A549 (cell line): Measurements from ENCODE around the gene CFAP68. TPM values are rescaled to one million over a fixed set of nuclear protein-coding genes. Genes with fewer than 3 reads are reported as not detected.

ENCODE experiments used
- ATAC-seq, 2 experiments: fragments of 200-7000 bp in 1 of 2; fragments of >200 bp in 1 of 2; cut with Nextera tagmentation in 1 of 2; cut with Tn5 transposase in 1 of 2; 3 replicates each; pipeline versions ENCODE4 v1.8.0 to v1.9.1; 2018 to 2020; ENCODE audit warnings: mild to moderate bottlenecking in 1 of 2, moderate library complexity in 1 of 2
- CTCF ChIA-PET: fragments of 300-600 bp; sonication (Branson Sonifier 250); formaldehyde crosslinking; extraction: SDS; loops from one replicate; lab custom pipeline; 2021; ENCODE audit warnings: antibody characterized with exemption, inconsistent platforms; lab: Yijun Ruan, JAX
- POLR2A ChIA-PET: fragments of 350-600 bp; formaldehyde crosslinking; extraction: SDS; loops from one replicate; lab custom pipeline; 2021; ENCODE audit warnings: antibody characterized with exemption, inconsistent platforms; lab: Yijun Ruan, JAX
- DNase-seq, 2 experiments: peaks; one replicate each; pipeline versions ENCODE4 v3.0.0 to v3.0.0-alpha.2; 2011 to 2016; ENCODE audit warnings: low read depth in 1 of 2, low spot score in 1 of 2
- FAIRE-seq: peaks from 2 replicates; lab custom pipeline; 2011; peaks lifted over from hg19 to GRCh38; lab: Jason Lieb, UNC
- H3K27ac ChIP-seq, 2 experiments: fragments of >200 bp; sonication (Bioruptor Twin); formaldehyde crosslinking; 3 replicates each; pipeline ENCODE4 v1.5.1; 2016 to 2017
- H3K4me1 ChIP-seq: fragments of >200 bp; sonication (Bioruptor Twin); formaldehyde crosslinking; 3 replicates; pipeline ENCODE4 v1.6.1; 2016
- H3K4me2 ChIP-seq: fragments of >200 bp; sonication (Bioruptor Twin); formaldehyde crosslinking; 3 replicates; pipeline ENCODE4 v1.6.1; 2016
- H3K4me3 ChIP-seq: fragments of >200 bp; sonication (Bioruptor Twin); formaldehyde crosslinking; 3 replicates; pipeline ENCODE4 v1.5.1; 2016
- H3K9me3 ChIP-seq: fragments of >200 bp; sonication (Bioruptor Twin); formaldehyde crosslinking; 3 replicates; pipeline ENCODE4 v1.6.1; 2016
- ATOH8 ChIP-seq: fragments of 250-450 bp; sonication (Bioruptor Pico); IDR thresholded peaks from 2 replicates; pipeline ENCODE4 v1.5.0; 2020; ENCODE audit warnings: low read depth, mild to moderate bottlenecking, moderate library complexity
- CHD4 ChIP-seq: fragments of 200-600 bp; sonication (generic); IDR thresholded peaks from 2 replicates; pipeline ENCODE4 v1.6.1; 2016; ENCODE audit warnings: antibody characterized with exemption, mild to moderate bottlenecking, borderline replicate concordance
- CTCF ChIP-seq: fragments of >200 bp; sonication (Bioruptor Twin); formaldehyde crosslinking; IDR thresholded peaks from 3 replicates; pipeline ENCODE4 v1.5.1; 2016
- EHMT2 ChIP-seq: fragments of 200-600 bp; sonication (generic); IDR thresholded peaks from 2 replicates; pipeline ENCODE4 v1.6.1; 2016; ENCODE audit warnings: antibody characterized with exemption, low read depth, mild to moderate bottlenecking, moderate library complexity
- FOSB ChIP-seq: fragments of 250-450 bp; sonication (Bioruptor Pico); IDR thresholded peaks from 2 replicates; pipeline ENCODE4 v1.5.0; 2020; ENCODE audit warnings: mild to moderate bottlenecking, moderate library complexity
- GATA3 ChIP-seq: IDR thresholded peaks from 2 replicates; pipeline ENCODE4 v1.6.1; 2012; ENCODE audit warnings: borderline replicate concordance
- HOXB13 ChIP-seq: fragments of 250-450 bp; sonication (Bioruptor Pico); IDR thresholded peaks from 2 replicates; pipeline ENCODE4 v1.5.0; 2020; ENCODE audit warnings: low read depth, mild to moderate bottlenecking, moderate library complexity
- MAFK ChIP-seq: fragments of 450-650 bp; IDR thresholded peaks from 2 replicates; pipeline ENCODE4 v1.6.1; 2014; ENCODE audit not compliant: partially characterized antibody
- NR3C1 ChIP-seq: fragments of >200 bp; sonication (Bioruptor Twin); formaldehyde crosslinking; IDR thresholded peaks from 3 replicates; pipeline ENCODE4 v1.6.1; 2017
- PHF8 ChIP-seq: fragments of 200-600 bp; sonication (generic); IDR thresholded peaks from 2 replicates; pipeline ENCODE4 v1.6.1; 2016; ENCODE audit warnings: low read depth, mild to moderate bottlenecking, antibody characterized with exemption, moderate library complexity, borderline replicate concordance
- RARB ChIP-seq: fragments of 250-450 bp; sonication (Bioruptor Pico); IDR thresholded peaks from 2 replicates; pipeline ENCODE4 v1.8.0; 2021; ENCODE audit warnings: mild to moderate bottlenecking, moderate library complexity
- RCOR1 ChIP-seq: fragments of 150-350 bp; IDR thresholded peaks from 2 replicates; pipeline ENCODE4 v1.6.1; 2014; ENCODE audit warnings: antibody characterized with exemption, low read length, low read depth
- REST ChIP-seq: fragments of 200-600 bp; sonication (generic); IDR thresholded peaks from 2 replicates; pipeline ENCODE4 v1.6.1; 2016; ENCODE audit warnings: antibody characterized with exemption, mild to moderate bottlenecking, moderate library complexity
- RNF2 ChIP-seq: fragments of 200-600 bp; sonication (generic); IDR thresholded peaks from 2 replicates; pipeline ENCODE4 v1.6.1; 2016; ENCODE audit warnings: low read depth, mild to moderate bottlenecking, antibody characterized with exemption, moderate library complexity, borderline replicate concordance
- SMC3 ChIP-seq: fragments of >200 bp; sonication (Bioruptor Twin); formaldehyde crosslinking; IDR thresholded peaks from 3 replicates; pipeline ENCODE4 v1.6.1; 2018; ENCODE audit warnings: inconsistent platforms
- ZFP36 ChIP-seq: fragments of 450-650 bp; IDR thresholded peaks from 2 replicates; pipeline ENCODE4 v1.6.1; 2014; ENCODE audit warnings: borderline replicate concordance; ENCODE audit not compliant: partially characterized antibody
- WGBS: methylation state at CpG from one replicate; pipeline ENCODE4 v1.1.6; 2017; ENCODE audit errors: missing lambda C conversion rate; 5-methylcytosine and 5-hydroxymethylcytosine counted together
- polyA plus RNA-seq, 4 experiments: library from polyadenylated mRNA; depleted of rRNA in 3 of 4; stranded (reverse); fragments of >200 nt; fragmentation: RNase III in 1 of 4; extraction: RNeasy Plus Mini Kit Qiagen cat#74134 plus additional on column Dnase treatment in 1 of 4; gene quantifications; 2 replicates in 3 of 4; 3 replicates in 1 of 4; pipeline ENCODE4 v1.2.3, GENCODE V29; 2011 to 2017
- TF ChIP-seq, protein P1 (sequence below): IDR thresholded peaks from 2 replicates; pipeline ENCODE4 v1.6.1; 2012
- TF ChIP-seq, protein P2 (sequence below): fragments of >200 bp; sonication (Bioruptor Twin); formaldehyde crosslinking; IDR thresholded peaks from 2 replicates; pipeline ENCODE4 v1.6.1; 2016
- TF ChIP-seq, protein P3 (sequence below): fragments of 150-350 bp; IDR thresholded peaks from 2 replicates; pipeline ENCODE4 v1.6.1; 2014; ENCODE audit warnings: low read depth, mild to moderate bottlenecking, low read length

CFAP68 gene
- polyA plus RNA-seq, 2 of the 4 experiments (the other 2 are of a cell fraction), result 36.3 to 59.7 TPM

DNA sequence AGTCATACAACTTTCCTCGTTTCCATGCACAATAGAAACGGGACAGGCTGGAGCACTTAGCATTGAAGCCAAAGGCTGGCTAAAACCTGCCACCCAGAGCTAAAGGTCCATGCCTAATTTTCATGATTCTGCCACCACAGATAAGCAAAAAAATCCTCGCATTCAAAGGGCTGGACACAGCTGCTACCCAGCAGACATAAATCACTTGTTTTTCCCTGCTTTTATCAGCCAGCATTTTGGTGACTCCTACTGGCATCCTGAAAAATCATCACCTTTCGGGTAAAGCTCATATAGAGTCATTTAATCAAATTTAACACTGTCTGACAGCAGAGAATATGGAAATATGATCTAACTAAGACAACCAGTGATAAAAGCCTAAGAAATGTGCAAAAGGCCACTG is 45.8 kb upstream of the CFAP68 start:
- Histone ChIP-seq H3K4me3 (no peak overlapping the region), H3K27ac (no peak overlapping the region), H3K4me2 (no peak overlapping the region), H3K4me1 (no peaks in the 10 kb centered on the region)
- POLR2A ChIA-PET, result no interaction called here
- 88% methylated on average over 4 of the region's 4 CpGs for WGBS
- ATAC-seq, result no peak
- CTCF ChIA-PET, result interaction anchor here (0.7 to 2.3 kb wide), 3 partner anchors 9 to 378 kb away, joined by 3 to 8 read pairs (median 5); no protein-coding TSS in a partner anchor
- TF ChIP-seq MAFK, result no peak
- no peak for TF ChIP-seq GATA3
- TF ChIP-seq REST, result no peak
- TF ChIP-seq PHF8, result no peak
- no peak for TF ChIP-seq HOXB13 (CRISPR knock-in tag)
- TF ChIP-seq NR3C1, result no peak
- TF ChIP-seq RCOR1, result no peak
- no peak for TF ChIP-seq CTCF
- TF ChIP-seq EHMT2, result no peak
- TF ChIP-seq CHD4, result no peak
- TF ChIP-seq ZFP36, result no peak
- TF ChIP-seq, protein P1, sequence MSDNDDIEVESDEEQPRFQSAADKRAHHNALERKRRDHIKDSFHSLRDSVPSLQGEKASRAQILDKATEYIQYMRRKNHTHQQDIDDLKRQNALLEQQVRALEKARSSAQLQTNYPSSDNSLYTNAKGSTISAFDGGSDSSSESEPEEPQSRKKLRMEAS, result no peak
- TF ChIP-seq, protein P2, sequence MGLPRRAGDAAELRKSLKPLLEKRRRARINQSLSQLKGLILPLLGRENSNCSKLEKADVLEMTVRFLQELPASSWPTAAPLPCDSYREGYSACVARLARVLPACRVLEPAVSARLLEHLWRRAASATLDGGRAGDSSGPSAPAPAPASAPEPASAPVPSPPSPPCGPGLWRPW, result no peak
- TF ChIP-seq, protein P3, sequence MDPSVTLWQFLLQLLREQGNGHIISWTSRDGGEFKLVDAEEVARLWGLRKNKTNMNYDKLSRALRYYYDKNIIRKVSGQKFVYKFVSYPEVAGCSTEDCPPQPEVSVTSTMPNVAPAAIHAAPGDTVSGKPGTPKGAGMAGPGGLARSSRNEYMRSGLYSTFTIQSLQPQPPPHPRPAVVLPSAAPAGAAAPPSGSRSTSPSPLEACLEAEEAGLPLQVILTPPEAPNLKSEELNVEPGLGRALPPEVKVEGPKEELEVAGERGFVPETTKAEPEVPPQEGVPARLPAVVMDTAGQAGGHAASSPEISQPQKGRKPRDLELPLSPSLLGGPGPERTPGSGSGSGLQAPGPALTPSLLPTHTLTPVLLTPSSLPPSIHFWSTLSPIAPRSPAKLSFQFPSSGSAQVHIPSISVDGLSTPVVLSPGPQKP, result no peak
- TF ChIP-seq, all 56 proteins: peak for 0
- FAIRE-seq, result no peak
- H3K9me3 ChIP-seq, result no peaks in the 10 kb centered on the region
- DNase-seq, result no peak

DNA sequence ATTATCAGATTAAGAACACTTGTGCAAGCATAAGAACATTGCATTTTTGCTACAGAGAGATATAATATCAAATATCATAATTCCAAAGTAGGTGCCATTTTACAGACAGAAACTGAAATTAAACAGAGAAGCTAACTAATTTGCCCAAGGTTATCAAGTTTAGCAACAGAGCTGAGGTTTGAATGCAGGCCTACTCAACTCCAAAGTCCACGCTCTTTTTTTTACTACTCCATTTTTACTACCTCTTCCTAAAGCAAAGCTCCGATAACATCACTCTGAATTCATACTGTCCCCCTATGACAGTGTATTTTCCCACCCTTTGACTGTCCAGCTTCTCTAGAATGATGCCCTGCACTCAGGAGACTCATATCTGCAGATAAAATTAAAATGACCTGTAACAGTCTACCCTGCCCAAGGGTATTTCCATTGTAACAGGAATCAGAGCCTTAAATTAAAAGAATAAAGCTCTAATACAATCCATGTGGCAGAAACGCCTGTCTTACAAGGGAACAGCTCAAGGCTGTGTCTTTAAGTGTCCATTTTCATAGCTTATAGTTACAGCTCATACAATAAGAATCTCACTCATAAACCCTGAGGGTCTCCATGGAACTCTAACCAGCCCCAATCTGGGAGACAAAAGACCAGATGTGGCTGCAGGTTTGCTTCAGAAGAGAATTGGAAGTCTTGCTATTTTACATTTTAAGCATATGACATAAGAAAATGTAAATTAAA is 44.7 kb upstream of the CFAP68 start:
- H3K9me3 ChIP-seq, result no peaks in the 10 kb centered on the region
- no peak overlapping the region for H3K4me2 ChIP-seq
- ATAC-seq (no peak), DNase-seq (no peak)
- POLR2A ChIA-PET, result no interaction called here
- TF ChIP-seq PHF8, result no peak
- no peak for TF ChIP-seq RCOR1
- no peak for TF ChIP-seq ATOH8 (CRISPR knock-in tag)
- TF ChIP-seq RNF2, result no peak
- no peak for TF ChIP-seq RARB
- no peak for TF ChIP-seq FOSB (CRISPR knock-in tag)
- no peak for TF ChIP-seq SMC3
- TF ChIP-seq, all 56 proteins: peak for 0
- FAIRE-seq, result no peak
- WGBS, result 80% methylated on average over 3 of the region's 3 CpGs
- no peaks in the 10 kb centered on the region for H3K4me1 ChIP-seq
- no peak overlapping the region for H3K27ac ChIP-seq
- H3K4me3 ChIP-seq, result no peak overlapping the region
- CTCF ChIA-PET, result interaction anchor here (1.1 to 1.2 kb wide), 2 partner anchors 12 to 248 kb away, joined by 3 read pairs; no protein-coding TSS in a partner anchor
